Endothelial cell of umbilical vein (primary cell): ENCODE results near the gene ALPL. TPM values are rescaled to one million over a fixed set of nuclear protein-coding genes. Genes with fewer than 3 reads are reported as not detected.

Experiments used
- BruUV-seq: library from RNA; stranded (reverse); fragments of 400-500 nt; replicated peaks from 2 replicates; lab custom pipeline; 2021; lab: Mats Ljungman, UMichigan
- CTCF ChIA-PET: fragments of 300-600, 350-600 bp; sonication (Branson Sonifier 250); formaldehyde crosslinking; loops from one replicate; lab custom pipeline; 2021; ENCODE audit warnings: antibody characterized with exemption, inconsistent platforms; lab: Charles Lee
- POLR2A ChIA-PET: fragments of 300-600, 350-600 bp; sonication (Branson Sonifier 250); formaldehyde crosslinking; loops from one replicate; lab custom pipeline; 2021; ENCODE audit warnings: antibody characterized with exemption, inconsistent platforms; lab: Charles Lee
- DNase-seq: peaks from one replicate; pipeline ENCODE4 v3.0.0-alpha.2; 2011; ENCODE audit warnings: low read depth, low spot score
- FAIRE-seq: peaks from 2 replicates; lab custom pipeline; 2011; peaks lifted over from hg19 to GRCh38; lab: Jason Lieb, UNC
- H2AFZ ChIP-seq: 2 replicates; pipeline ENCODE4 v1.6.0; 2012; ENCODE audit warnings: low read depth, low read length, control low read depth, inconsistent platforms
- H3K27ac ChIP-seq: 2 replicates; pipeline ENCODE4 v1.5.1; 2011; ENCODE audit warnings: low read depth, mild to moderate bottlenecking, control low read depth, low read length, moderate library complexity; ENCODE audit not compliant: insufficient read depth
- H3K27me3 ChIP-seq, 2 experiments: 2 replicates each; pipeline versions ENCODE4 v1.6.0 to v1.6.1; 2011; ENCODE audit warnings: low read length in 2 of 2, mixed read lengths in 1 of 2; ENCODE audit not compliant: control insufficient read depth in 2 of 2, insufficient read depth in 2 of 2
- H3K36me3 ChIP-seq, 2 experiments: 2 replicates in 1 of 2; 3 replicates in 1 of 2; pipeline ENCODE4 v1.5.1; 2011; ENCODE audit warnings: low read length in 2 of 2, mild to moderate bottlenecking in 1 of 2, moderate library complexity in 1 of 2; ENCODE audit not compliant: control insufficient read depth in 2 of 2, insufficient read depth in 2 of 2; ENCODE audit errors: extremely low read depth in 1 of 2
- H3K4me1 ChIP-seq: 3 replicates; pipeline ENCODE4 v1.5.1; 2011; ENCODE audit warnings: mild to moderate bottlenecking, low read length; ENCODE audit not compliant: control insufficient read depth, insufficient read depth; ENCODE audit errors: extremely low read depth
- H3K4me2 ChIP-seq: 2 replicates; pipeline ENCODE4 v1.6.1; 2011; ENCODE audit warnings: low read length, control low read depth, mixed read lengths; ENCODE audit not compliant: insufficient read depth
- H3K4me3 ChIP-seq, 3 experiments: fragments of 200-600 bp in 1 of 3; sonication (generic), shearing (Covaris generic) in 1 of 3; replicated peaks in 1 of 3; 2 replicates each; pipeline ENCODE4 v1.5.1; 2011 to 2016; ENCODE audit warnings: control low read depth in 3 of 3, low read length in 3 of 3, mild to moderate bottlenecking in 2 of 3, inconsistent platforms in 1 of 3, low read depth in 1 of 3, moderate library complexity in 1 of 3; ENCODE audit not compliant: insufficient read depth in 1 of 3
- H3K79me2 ChIP-seq: 2 replicates; pipeline ENCODE4 v1.6.0; 2012; ENCODE audit warnings: low read length, inconsistent platforms; ENCODE audit not compliant: control insufficient read depth, insufficient read depth
- H3K9ac ChIP-seq: replicated peaks from 2 replicates; pipeline ENCODE3; 2011; ENCODE audit warnings: low read length, control low read depth; ENCODE audit not compliant: insufficient read depth; ENCODE audit errors: extremely low read depth
- H3K9me1 ChIP-seq: replicated peaks from 3 replicates; pipeline ENCODE4 v1.6.0; 2011; ENCODE audit warnings: mild to moderate bottlenecking, low read length; ENCODE audit not compliant: control insufficient read depth, insufficient read depth; ENCODE audit errors: extremely low read depth
- H3K9me3 ChIP-seq: replicated peaks from 2 replicates; pipeline ENCODE4 v1.5.1; 2012; ENCODE audit warnings: low read length, inconsistent platforms; ENCODE audit not compliant: control insufficient read depth, insufficient read depth
- H4K20me1 ChIP-seq: replicated peaks from 2 replicates; pipeline ENCODE3; 2011; ENCODE audit warnings: mild to moderate bottlenecking, low read length; ENCODE audit not compliant: control insufficient read depth, insufficient read depth; ENCODE audit errors: extremely low read depth
- EZH2 ChIP-seq: IDR thresholded peaks from 2 replicates; pipeline ENCODE4 v1.6.1; 2012; ENCODE audit warnings: borderline replicate concordance, low read depth, mild to moderate bottlenecking, moderate library complexity, low read length, inconsistent platforms; ENCODE audit not compliant: severe bottlenecking
- FOS ChIP-seq: IDR thresholded peaks from 2 replicates; pipeline ENCODE4 v1.6.1; 2011; ENCODE audit warnings: mild to moderate bottlenecking, low read length, moderate library complexity, borderline replicate concordance; ENCODE audit not compliant: insufficient read depth
- GATA2 ChIP-seq: IDR thresholded peaks from 2 replicates; pipeline ENCODE4 v1.7.0; 2011; ENCODE audit warnings: low read depth, mild to moderate bottlenecking, moderate library complexity, mixed read lengths, low read length; ENCODE audit not compliant: insufficient read length, insufficient read depth
- JUN ChIP-seq: IDR thresholded peaks from 2 replicates; pipeline ENCODE4 v1.6.1; 2011; ENCODE audit warnings: borderline replicate concordance, low read depth; ENCODE audit not compliant: insufficient read length, insufficient read depth
- MAX ChIP-seq: IDR thresholded peaks from 2 replicates; pipeline ENCODE4 v1.6.1; 2011; ENCODE audit not compliant: insufficient read depth, insufficient read length
- MYC ChIP-seq: IDR thresholded peaks from one replicate; pipeline ENCODE4 v1.6.1; 2011; ENCODE audit warnings: mild to moderate bottlenecking, low read depth, low read length
- POLR2A ChIP-seq: IDR thresholded peaks from 2 replicates; pipeline ENCODE4 v1.6.1; 2012; ENCODE audit warnings: low read depth, mild to moderate bottlenecking, control low read depth, low read length
- POLR2AphosphoS5 ChIP-seq: IDR thresholded peaks from 2 replicates; pipeline ENCODE4 v1.6.1; 2012; ENCODE audit warnings: low read depth, mild to moderate bottlenecking, control low read depth, low read length, moderate library complexity; ENCODE audit not compliant: insufficient read depth
- dilution Hi-C: fragments of 300-500 bp; cut with MboI; formaldehyde crosslinking; loops from one replicate; pipeline ENCODE4 v1.15.0; 2019; ENCODE audit warnings: low sequenced_read_pairs; ENCODE audit not compliant: extremely low pct_ligation_motif_present
- intact Hi-C: fragments of 100-400 bp; cut with micrococcal nuclease; formaldehyde crosslinking; loops from one replicate; pipeline ENCODE4 v1.10.0; 2022
- polyA plus RNA-seq, 4 experiments: library from polyadenylated mRNA; depleted of rRNA in 3 of 4; stranded (reverse) in 3 of 4; unstranded in 1 of 4; fragments of >200 nt; gene quantifications; 2 replicates each; pipeline versions ENCODE4 v1.2.1 to v1.2.3, GENCODE V29; 2011 to 2012; ENCODE audit warnings: missing spikeins in 1 of 4
- total RNA-seq: library from RNA; stranded (reverse); gene quantifications from 2 replicates; pipeline ENCODE4 v1.2.3, GENCODE V29; 2021
- TF ChIP-seq, protein P1 (sequence below), 2 donors: IDR thresholded peaks; 1 replicate in 1 of 2; 2 replicates in 1 of 2; pipeline ENCODE4 v1.5.1; 2011; ENCODE audit warnings: low read length in 2 of 2, mild to moderate bottlenecking in 2 of 2, moderate library complexity in 2 of 2, control low read depth in 1 of 2, inconsistent platforms in 1 of 2, low read depth in 1 of 2; ENCODE audit not compliant: insufficient read depth in 1 of 2; ENCODE audit errors: extremely low read depth in 1 of 2

The ALPL gene
- total and polyA plus RNA-seq, 2 donors (not counting 3 experiments of a cell fraction or from before 2014, with no cell fraction given) = 0.38 to 0.92 TPM

DNA sequence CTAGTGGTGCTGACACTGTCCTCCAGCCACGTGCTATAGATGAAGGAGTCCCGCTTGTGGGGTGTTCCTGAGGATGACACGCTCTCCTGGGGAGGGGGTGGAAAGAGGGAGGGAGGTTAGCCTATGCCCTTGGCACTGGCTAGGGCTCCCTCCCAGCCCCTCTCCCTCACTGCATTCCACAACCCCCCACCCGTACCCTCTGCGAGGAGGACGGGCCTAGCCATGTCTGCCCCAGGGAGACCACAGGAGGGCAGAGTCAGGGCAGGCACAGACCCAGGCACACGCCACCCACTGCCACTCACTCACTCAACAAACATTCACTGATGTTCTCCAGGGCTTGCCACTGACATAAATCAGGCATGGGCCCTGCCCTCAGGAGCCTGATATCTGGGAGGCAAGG is 89.2 kb downstream of the ALPL start:
- Histone ChIP-seq H3K27me3 (peaks cover 0 to 3% of the 10 kb centered on the region in 2 experiments), H2AFZ (no peak overlapping the region), H3K36me3 (no peaks in the 10 kb centered on the region), H3K79me2 (no peaks in the 10 kb centered on the region), H3K9me1 (no peaks in the 10 kb centered on the region), H3K27ac (no peak overlapping the region), H3K4me1 (no peaks in the 10 kb centered on the region), H3K9me3 (no peaks in the 10 kb centered on the region), H3K4me3 (no peak overlapping the region), H3K9ac (no peak overlapping the region), H4K20me1 (no peaks in the 10 kb centered on the region), H3K4me2 (no peak overlapping the region)
- dilution Hi-C loops = no loop called here
- BruUV-seq = no TSS peak
- intact Hi-C loops = no loop called here
- TF ChIP-seq MYC (no peak), POLR2AphosphoS5 (no peak), EZH2 (no peak), GATA2 (no peak), POLR2A (no peak), FOS (no peak), JUN (no peak), MAX (no peak)
- TF ChIP-seq, protein P1, sequence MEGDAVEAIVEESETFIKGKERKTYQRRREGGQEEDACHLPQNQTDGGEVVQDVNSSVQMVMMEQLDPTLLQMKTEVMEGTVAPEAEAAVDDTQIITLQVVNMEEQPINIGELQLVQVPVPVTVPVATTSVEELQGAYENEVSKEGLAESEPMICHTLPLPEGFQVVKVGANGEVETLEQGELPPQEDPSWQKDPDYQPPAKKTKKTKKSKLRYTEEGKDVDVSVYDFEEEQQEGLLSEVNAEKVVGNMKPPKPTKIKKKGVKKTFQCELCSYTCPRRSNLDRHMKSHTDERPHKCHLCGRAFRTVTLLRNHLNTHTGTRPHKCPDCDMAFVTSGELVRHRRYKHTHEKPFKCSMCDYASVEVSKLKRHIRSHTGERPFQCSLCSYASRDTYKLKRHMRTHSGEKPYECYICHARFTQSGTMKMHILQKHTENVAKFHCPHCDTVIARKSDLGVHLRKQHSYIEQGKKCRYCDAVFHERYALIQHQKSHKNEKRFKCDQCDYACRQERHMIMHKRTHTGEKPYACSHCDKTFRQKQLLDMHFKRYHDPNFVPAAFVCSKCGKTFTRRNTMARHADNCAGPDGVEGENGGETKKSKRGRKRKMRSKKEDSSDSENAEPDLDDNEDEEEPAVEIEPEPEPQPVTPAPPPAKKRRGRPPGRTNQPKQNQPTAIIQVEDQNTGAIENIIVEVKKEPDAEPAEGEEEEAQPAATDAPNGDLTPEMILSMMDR (IDR thresholded peaks at IDR 0.05; ENCODE audit: extremely low read depth in 1 of 2, insufficient read depth in 1 of 2, low read depth in 1 of 2, low read length in 2 of 2) = no peak
- POLR2A ChIA-PET = no interaction called here
- no peak for FAIRE-seq
- DNase-seq = no peak
- CTCF ChIA-PET = interaction anchor here (3.3 kb wide), 1 partner anchor 227 kb away, joined by 71 read pairs; no protein-coding TSS in a partner anchor
